ENCODE results near the gene BICC1. TPM values are rescaled to one million over a fixed set of nuclear protein-coding genes. Genes with fewer than 3 reads are reported as not detected.

Gene BICC1
- total and polyA plus RNA-seq, 2 of the 4 experiments (the other 2 are of a cell fraction): 5.7 to 42.5 TPM

DNA sequence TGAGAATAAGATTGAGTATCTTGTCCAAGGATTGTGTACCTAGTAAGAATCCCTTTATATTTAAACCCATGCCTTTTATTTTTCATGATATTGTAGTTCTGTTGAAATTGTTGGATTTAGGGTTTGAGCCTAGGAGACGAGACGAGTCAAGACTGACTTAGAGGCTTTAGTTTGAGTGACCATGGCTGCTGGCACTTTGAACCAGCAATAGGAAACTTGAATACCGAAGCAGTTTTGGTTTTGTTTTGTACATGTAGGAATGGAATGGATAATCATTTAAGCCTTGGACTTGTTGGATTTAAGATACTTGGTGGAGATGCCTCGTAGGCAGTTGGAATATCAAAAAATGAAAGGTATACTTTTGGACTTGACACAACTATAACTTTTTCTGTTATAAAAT, 229.0 kb downstream of the BICC1 start:
- intact Hi-C loops (cut with micrococcal nuclease): no loop called here
- no CpG with 5 or more reads among the region's 4 CpGs for WGBS, 2 experiments (ENCODE audit: extremely low coverage in 2 of 2, insufficient read length in 1 of 2)
- no TSS peak for BruUV-seq (replicated peaks)

More for the DNA sequence above, 229.0 kb downstream of the BICC1 start:
- Histone ChIP-seq H2AK5ac (ENCODE audit: low read depth, low read length) (peak overlapping the region; percentile 59; the same call in 1 of the 2 replicates), H2AFZ (replicated peaks; ENCODE audit: low read length, poor library complexity) (no peak overlapping the region), H3K4me2 (ENCODE audit: low read depth, low read length) (no peak overlapping the region), H2AK9ac (replicated peaks; ENCODE audit: low read depth, low read length, poor library complexity) (no peak overlapping the region), H3K56ac (ENCODE audit: extremely low read depth, insufficient read depth, low read length) (no peak overlapping the region), H3K18ac (ENCODE audit: low read depth, low read length) (no peak overlapping the region), H3K4me1 (ENCODE audit: control insufficient read depth, insufficient read depth, low read length) (peaks cover 8% of the 10 kb centered on the region), H2BK15ac (ENCODE audit: low read depth, low read length) (0 out of 3 replicates have a peak overlapping the region, but pooled peaks have one; percentile 48), H2BK5ac (ENCODE audit: low read depth, low read length, poor library complexity, severe bottlenecking) (peak overlapping the region; percentile 33), H3K79me1 (ENCODE audit: low read depth in 1 of 2, low read length in 2 of 2) (peaks cover 18 to 31% of the 10 kb centered on the region in 2 experiments; a peak in 3 of 4 replicates), H3K9ac (ENCODE audit: low read depth, low read length) (no peak overlapping the region), H3K23ac (ENCODE audit: low read depth, low read length) (no peak overlapping the region; the same call in 1 of the 2 replicates), H4K5ac (ENCODE audit: low read depth, low read length) (no peak overlapping the region), H4K20me1 (ENCODE audit: insufficient read depth, low read length) (no peaks in the 10 kb centered on the region; the same call in none of the 2 replicates), H3K27me3 (ENCODE audit: control insufficient read depth, insufficient read depth, low read length) (no peaks in the 10 kb centered on the region), H4K8ac (ENCODE audit: low read depth in 2 of 2, low read length in 2 of 2) (no peak overlapping the region), H3K4ac (ENCODE audit: low read depth, low read length) (no peak overlapping the region; the same call in 1 of the 2 replicates), H3K4me3 (ENCODE audit: insufficient read depth, low read depth, low read length) (no peak overlapping the region), H4K91ac (ENCODE audit: insufficient read depth, low read depth, low read length) (no peak overlapping the region), H2BK120ac (ENCODE audit: low read depth, low read length) (no peak overlapping the region), H3K9me1 (ENCODE audit: insufficient read depth, low read length) (peaks cover 2% of the 10 kb centered on the region), H3K36me3 (ENCODE audit: control insufficient read depth, insufficient read depth, low read length) (peaks cover 2% of the 10 kb centered on the region; the same call in 1 of the 2 replicates), H2BK20ac (ENCODE audit: low read depth, low read length) (no peak overlapping the region), H3K14ac (replicated peaks; ENCODE audit: low read depth, low read length) (no peak overlapping the region), H3K27ac (ENCODE audit: insufficient read depth, low read length) (no peak overlapping the region), H3K9me3 (ENCODE audit: control insufficient read depth, insufficient read depth, low read length) (no peaks in the 10 kb centered on the region)
- no peak for ATAC-seq (ENCODE audit: low read depth)
- dilution Hi-C loops (cut with HindIII; ENCODE audit: low sequenced_read_pairs, unreplicated experiment): no loop called here
- in situ Hi-C loops (cut with MboI; ENCODE audit: low sequenced_read_pairs): no loop called here
- DNase-seq: no peak
- POLR2A ChIA-PET (ENCODE audit: unreplicated experiment): no interaction called here
- TF ChIP-seq BHLHE40 (IDR thresholded peaks at IDR 0.05; ENCODE audit: low read depth, low read length) (no peak), MAFK (IDR thresholded peaks at IDR 0.05; ENCODE audit: low read depth, low read length) (no peak), MAZ (IDR thresholded peaks at IDR 0.05; ENCODE audit: borderline replicate concordance, low read depth, low read length) (no peak), RAD21 (IDR thresholded peaks at IDR 0.05; ENCODE audit: low read length) (no peak)
- CTCF ChIA-PET: no interaction called here

All from IMR-90 (cell line).